K562 (cell line): ENCODE results near the gene WFDC1. TPM values are rescaled to one million over a fixed set of nuclear protein-coding genes. Genes with fewer than 3 reads are reported as not detected.

Experiments
- ATAC-seq: fragments of 200-7000 bp; cut with Tn5 transposase; 3 replicates; pipeline ENCODE4 v1.9.1; 2020; ENCODE audit warnings: moderate library complexity
- BruUV-seq: library from RNA; stranded (reverse); fragments of 400-500 nt; replicated peaks from 2 replicates; lab custom pipeline; 2021; lab: Mats Ljungman, UMichigan
- CTCF ChIA-PET: fragments of 300-600 bp; formaldehyde crosslinking; extraction: SDS; loops from one replicate; lab custom pipeline; 2021; ENCODE audit warnings: low intra/inter-chr PET ratio; lab: Yijun Ruan, JAX
- POLR2A ChIA-PET: fragments of 300-600, 350-650 bp; sonication (Branson Sonifier 250); formaldehyde crosslinking; extraction: SDS; loops from one replicate; lab custom pipeline; 2021; ENCODE audit warnings: antibody characterized with exemption, inconsistent platforms; lab: Yijun Ruan, JAX
- DNase-seq, 4 experiments: peaks; one replicate each; pipeline versions ENCODE4 v3.0.0 to v3.0.0-alpha.2; 2011 to 2018; ENCODE audit warnings: low spot score in 3 of 4, mixed read lengths in 3 of 4; ENCODE audit errors: extremely low read depth in 1 of 4
- FAIRE-seq: peaks from 2 replicates; lab custom pipeline; 2011; peaks lifted over from hg19 to GRCh38; lab: Jason Lieb, UNC
- H2AFZ ChIP-seq: 2 replicates; pipeline ENCODE4 v1.6.0; 2011; ENCODE audit warnings: low read depth, low read length, control low read depth, inconsistent platforms
- H3K27ac ChIP-seq: fragments of 200-600 bp; 3 replicates; pipeline ENCODE4 v1.8.0; 2011; ENCODE audit warnings: low read depth, mild to moderate bottlenecking, control low read depth, inconsistent platforms, low read length, moderate library complexity, mixed read lengths; ENCODE audit errors: extremely low read depth
- H3K27me3 ChIP-seq, 2 experiments: fragments of 300-600 bp in 1 of 2; 2 replicates in 1 of 2; 3 replicates in 1 of 2; pipeline versions ENCODE4 v1.6.0 to v1.8.0; 2011; ENCODE audit warnings: inconsistent platforms in 2 of 2, low read length in 2 of 2, mild to moderate bottlenecking in 1 of 2, mixed read lengths in 1 of 2, moderate library complexity in 1 of 2; ENCODE audit not compliant: control insufficient read depth in 2 of 2, insufficient read depth in 2 of 2
- H3K36me3 ChIP-seq: fragments of 300-600 bp; 3 replicates; pipeline ENCODE4 v1.8.0; 2011; ENCODE audit warnings: mild to moderate bottlenecking, low read length, inconsistent platforms; ENCODE audit not compliant: control insufficient read depth, insufficient read depth
- H3K4me1 ChIP-seq, 2 experiments: fragments of 200-600 bp in 1 of 2; replicated peaks in 1 of 2; 2 replicates in 1 of 2; 3 replicates in 1 of 2; pipeline versions ENCODE4 v1.5.1 to v1.8.0; 2011; ENCODE audit warnings: inconsistent platforms in 2 of 2, low read length in 2 of 2, mild to moderate bottlenecking in 1 of 2, mixed read lengths in 1 of 2, moderate library complexity in 1 of 2; ENCODE audit not compliant: control insufficient read depth in 2 of 2, insufficient read depth in 2 of 2
- H3K4me2 ChIP-seq: 2 replicates; pipeline ENCODE4 v1.6.1; 2011; ENCODE audit warnings: low read length, control low read depth, inconsistent platforms, mixed read lengths; ENCODE audit not compliant: insufficient read depth
- H3K4me3 ChIP-seq: fragments of 200-600 bp; sonication (generic), shearing (Covaris generic); 2 replicates; pipeline ENCODE4 v1.5.1; 2016; ENCODE audit warnings: control low read depth, inconsistent platforms
- H3K79me2 ChIP-seq: fragments of 200-600 bp; 3 replicates; pipeline ENCODE4 v1.8.0; 2011; ENCODE audit warnings: low read length, inconsistent platforms; ENCODE audit not compliant: control insufficient read depth, insufficient read depth
- H3K9ac ChIP-seq, 2 experiments: 2 replicates each; pipeline versions ENCODE4 v1.6.0 to v1.6.1; 2011; ENCODE audit warnings: low read depth in 2 of 2, low read length in 2 of 2, control low read depth in 1 of 2, inconsistent platforms in 1 of 2, mild to moderate bottlenecking in 1 of 2, mixed read lengths in 1 of 2; ENCODE audit not compliant: insufficient read depth in 1 of 2
- H3K9me1 ChIP-seq: one replicate; pipeline ENCODE4 v1.6.0; 2011; ENCODE audit warnings: inconsistent platforms, mild to moderate bottlenecking, low read length, moderate library complexity; ENCODE audit not compliant: control insufficient read depth, insufficient read depth
- H3K9me3 ChIP-seq: replicated peaks from 2 replicates; pipeline ENCODE4 v1.5.1; 2011; ENCODE audit warnings: low read depth, low read length, inconsistent platforms; ENCODE audit not compliant: control insufficient read depth, insufficient read depth
- H4K20me1 ChIP-seq: replicated peaks from 2 replicates; pipeline ENCODE4 v1.6.1; 2011; ENCODE audit warnings: low read length, inconsistent platforms, mixed read lengths; ENCODE audit not compliant: control insufficient read depth, insufficient read depth
- BMI1 ChIP-seq: fragments of 150-350 bp; IDR thresholded peaks from 2 replicates; pipeline ENCODE4 v1.6.1; 2014; ENCODE audit warnings: low read length
- EHMT2 ChIP-seq: fragments of 450-650 bp; IDR thresholded peaks from 2 replicates; pipeline ENCODE4 v1.6.1; 2018; ENCODE audit warnings: antibody characterized with exemption
- HMGN3 ChIP-seq: IDR thresholded peaks from 2 replicates; pipeline ENCODE4 v1.6.1; 2011; ENCODE audit warnings: borderline replicate concordance, low read depth, mild to moderate bottlenecking, mixed read lengths, low read length; ENCODE audit not compliant: insufficient read length; ENCODE audit errors: extremely low read depth
- ILK ChIP-seq: fragments of 450-650 bp; IDR thresholded peaks from 2 replicates; pipeline ENCODE4 v1.6.1; 2016; ENCODE audit warnings: missing genetic modification characterization, low read depth, mild to moderate bottlenecking, missing compliant biosample characterization, moderate library complexity, borderline replicate concordance
- NELFE ChIP-seq: IDR thresholded peaks from 2 replicates; pipeline ENCODE4 v1.6.1; 2011; ENCODE audit warnings: mild to moderate bottlenecking; ENCODE audit not compliant: insufficient read depth, insufficient read length
- NFATC3 ChIP-seq: fragments of 450-650 bp; IDR thresholded peaks from 2 replicates; pipeline ENCODE4 v1.6.1; 2017; ENCODE audit warnings: mild to moderate bottlenecking
- PTRF ChIP-seq: fragments of 450-650 bp; IDR thresholded peaks from 2 replicates; pipeline ENCODE4 v1.6.1; 2016; ENCODE audit warnings: mild to moderate bottlenecking, missing genetic modification characterization, missing compliant biosample characterization
- RNF2 ChIP-seq: sonication (generic); IDR thresholded peaks from 2 replicates; pipeline ENCODE4 v1.6.1; 2016
- TGIF2 ChIP-seq: sonication (generic); formaldehyde crosslinking; IDR thresholded peaks from 2 replicates; pipeline ENCODE4 v1.8.1; 2022; ENCODE audit warnings: mild to moderate bottlenecking, missing genetic modification reagents, moderate library complexity
- TSC22D4 ChIP-seq: fragments of 450-650 bp; IDR thresholded peaks from 2 replicates; pipeline ENCODE4 v1.6.1; 2016; ENCODE audit warnings: missing genetic modification characterization, missing biosample characterization, control low read depth
- XRCC4 ChIP-seq: IDR thresholded peaks from one replicate; pipeline ENCODE4 v1.6.1; 2011; ENCODE audit not compliant: insufficient read depth, insufficient read length; ENCODE audit errors: extremely low read depth
- WGBS: fragments of 100-300 bp; shearing (Covaris generic); methylation state at CpG from one replicate; pipeline ENCODE4 v1.1.6; 2016; ENCODE audit warnings: low coverage, mixed read lengths; ENCODE audit not compliant: insufficient coverage; ENCODE audit errors: missing lambda C conversion rate; 5-methylcytosine and 5-hydroxymethylcytosine counted together
- in situ Hi-C: fragments of 300-500 bp; cut with MboI; formaldehyde crosslinking; loops from 4 replicates; pipeline ENCODE4 v1.15.0; 2018; ENCODE audit warnings: inconsistent platforms, mixed read lengths
- intact Hi-C: fragments of 100-400 bp; cut with micrococcal nuclease; formaldehyde crosslinking; loops from 2 replicates; pipeline ENCODE4 v1.14.2; 2022
- polyA plus RNA-seq, 8 experiments: library from polyadenylated mRNA; depleted of rRNA in 4 of 8; stranded (reverse) in 5 of 8; unstranded in 3 of 8; fragments of >200 nt; fragmentation: Nextera tagmentation in 2 of 8; fragmentation: Illumina TruSeq in 1 of 8; extraction: Ambion mirVana in 2 of 8; extraction: Trizol in 1 of 8; gene quantifications; 2 replicates each; pipeline versions ENCODE4 v1.2.1 to v1.2.3, GENCODE V29; 2011 to 2014; ENCODE audit warnings: inconsistent platforms in 1 of 8, missing spikeins in 1 of 8
- total RNA-seq, 7 experiments: library from RNA; depleted of rRNA in 6 of 7; stranded (reverse); fragments of >200 nt in 6 of 7; fragmentation: Illumina TruSeq in 2 of 7; extraction: Trizol in 2 of 7; gene quantifications; 2 replicates each; pipeline versions ENCODE4 v1.2.1 to v1.2.3, GENCODE V29; 2011 to 2021; ENCODE audit warnings: low replicate concordance in 1 of 7
- TF ChIP-seq, protein P1 (sequence below): fragments of 250-450 bp; sonication (Bioruptor Pico); IDR thresholded peaks from 2 replicates; pipeline ENCODE4 v1.4.0; 2020; ENCODE audit warnings: mild to moderate bottlenecking
- TF ChIP-seq, protein P2 (sequence below): IDR thresholded peaks from 2 replicates; pipeline ENCODE4 v1.6.1; 2011; ENCODE audit warnings: borderline replicate concordance, low read depth, mild to moderate bottlenecking, moderate library complexity, low read length; ENCODE audit not compliant: insufficient read depth, poor library complexity, severe bottlenecking

WFDC1 gene
- total and polyA plus RNA-seq, 9 of the 15 experiments (the other 6 are each of a cell fraction or from before 2014, with no cell fraction given), result not detected

DNA sequence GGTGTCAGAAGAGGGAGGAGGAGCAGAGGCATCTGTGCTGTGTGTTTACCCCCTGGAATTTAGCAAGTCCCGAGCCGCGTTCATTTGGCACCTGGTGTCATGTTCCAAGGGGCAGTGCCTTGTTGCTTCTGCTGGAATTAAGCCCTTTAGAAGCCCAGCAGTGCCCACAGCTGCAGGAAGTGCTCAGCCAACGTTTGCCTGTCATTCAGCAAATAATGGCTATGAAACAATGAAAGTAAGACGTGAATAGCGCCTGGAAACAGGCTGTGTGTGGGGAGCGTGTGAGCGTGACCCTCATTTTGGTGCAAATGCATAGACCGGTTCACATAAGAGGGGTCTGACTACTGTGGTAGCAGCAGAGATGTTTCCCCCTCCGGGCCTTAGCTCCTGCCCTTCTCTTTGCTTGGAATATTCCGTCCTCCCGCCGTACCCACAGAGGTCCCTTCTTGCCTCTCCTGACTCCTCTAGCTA is 67.8 kb downstream of the WFDC1 start:
- no peak overlapping the region for H2AFZ ChIP-seq
- no peaks in the 10 kb centered on the region for H3K9me3 ChIP-seq
- H3K36me3 ChIP-seq, result no peaks in the 10 kb centered on the region
- ChIA-PET POLR2A (no interaction called here), CTCF (no interaction called here)
- FAIRE-seq, result no peak
- no peak overlapping the region for H3K4me2 ChIP-seq
- H3K27me3 ChIP-seq, result peaks cover 59 to 82% of the 10 kb centered on the region in 2 experiments
- WGBS, result 2% methylated on average over 12 of the region's 13 CpGs
- in situ Hi-C loops (no loop called here), intact Hi-C loops (no loop called here)
- TF ChIP-seq TGIF2 (CRISPR knock-in tag) (no peak), BMI1 (no peak), NFATC3 (no peak), NELFE (no peak)
- no peaks in the 10 kb centered on the region for H3K79me2 ChIP-seq
- H3K4me1 ChIP-seq, result no peaks in the 10 kb centered on the region
- no peak for DNase-seq
- ATAC-seq, result no peak
- H3K9ac ChIP-seq, result no peak overlapping the region
- BruUV-seq, result no TSS peak
- H3K27ac ChIP-seq, result no peak overlapping the region
- H3K4me3 ChIP-seq, result no peak overlapping the region
- H4K20me1 ChIP-seq, result no peaks in the 10 kb centered on the region
- no peaks in the 10 kb centered on the region for H3K9me1 ChIP-seq

DNA sequence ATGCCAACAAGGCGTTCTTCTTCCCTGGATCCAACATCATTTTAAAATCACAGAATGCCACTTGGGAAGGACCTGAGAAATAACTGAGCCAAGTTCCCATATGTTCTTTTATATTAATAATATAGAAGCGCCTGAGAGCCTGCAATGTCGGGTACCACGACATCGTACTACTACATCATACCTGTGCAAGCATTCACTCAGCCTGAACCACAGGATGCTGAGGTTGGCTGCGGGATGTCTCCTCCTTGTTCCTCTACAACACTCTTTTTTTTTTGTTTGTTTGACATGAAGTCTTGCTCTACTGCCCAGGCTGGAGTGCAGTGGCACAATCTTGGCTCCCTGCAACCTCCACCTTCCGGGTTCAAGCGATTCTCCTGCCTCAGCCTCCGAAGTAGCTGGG is 71.5 kb downstream of the WFDC1 start:
- ATAC-seq, result no peak
- no peak for FAIRE-seq
- Histone ChIP-seq H3K4me2 (no peak overlapping the region), H4K20me1 (no peaks in the 10 kb centered on the region), H3K9ac (no peak overlapping the region), H3K4me3 (no peak overlapping the region), H3K79me2 (no peaks in the 10 kb centered on the region), H3K9me3 (no peaks in the 10 kb centered on the region), H3K27me3 (peaks cover 44 to 84% of the 10 kb centered on the region in 2 experiments), H3K27ac (no peak overlapping the region), H2AFZ (no peak overlapping the region), H3K36me3 (no peaks in the 10 kb centered on the region), H3K4me1 (peaks cover 0 to 12% of the 10 kb centered on the region in 2 experiments; a peak in 2 of 5 replicates), H3K9me1 (no peaks in the 10 kb centered on the region)
- DNase-seq, result no peak
- CTCF ChIA-PET, result no interaction called here
- intact Hi-C loops (no loop called here), in situ Hi-C loops (no loop called here)
- BruUV-seq, result no TSS peak
- POLR2A ChIA-PET, result interaction anchor here (0.7 kb wide), 1 partner anchor 8 kb away, joined by 4 read pairs; no protein-coding TSS in a partner anchor
- WGBS, result 2% methylated on average over 9 of the region's 9 CpGs
- TF ChIP-seq, protein P1, sequence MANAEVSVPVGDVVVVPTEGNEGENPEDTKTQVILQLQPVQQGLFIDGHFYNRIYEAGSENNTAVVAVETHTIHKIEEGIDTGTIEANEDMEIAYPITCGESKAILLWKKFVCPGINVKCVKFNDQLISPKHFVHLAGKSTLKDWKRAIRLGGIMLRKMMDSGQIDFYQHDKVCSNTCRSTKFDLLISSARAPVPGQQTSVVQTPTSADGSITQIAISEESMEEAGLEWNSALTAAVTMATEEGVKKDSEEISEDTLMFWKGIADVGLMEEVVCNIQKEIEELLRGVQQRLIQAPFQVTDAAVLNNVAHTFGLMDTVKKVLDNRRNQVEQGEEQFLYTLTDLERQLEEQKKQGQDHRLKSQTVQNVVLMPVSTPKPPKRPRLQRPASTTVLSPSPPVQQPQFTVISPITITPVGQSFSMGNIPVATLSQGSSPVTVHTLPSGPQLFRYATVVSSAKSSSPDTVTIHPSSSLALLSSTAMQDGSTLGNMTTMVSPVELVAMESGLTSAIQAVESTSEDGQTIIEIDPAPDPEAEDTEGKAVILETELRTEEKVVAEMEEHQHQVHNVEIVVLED (CRISPR knock-in tag), result no peak
- TF ChIP-seq ILK (tag) (no peak), EHMT2 (no peak), RNF2 (no peak), PTRF (tag) (no peak), HMGN3 (no peak), XRCC4 (no peak), TSC22D4 (no peak)
- TF ChIP-seq, protein P2, sequence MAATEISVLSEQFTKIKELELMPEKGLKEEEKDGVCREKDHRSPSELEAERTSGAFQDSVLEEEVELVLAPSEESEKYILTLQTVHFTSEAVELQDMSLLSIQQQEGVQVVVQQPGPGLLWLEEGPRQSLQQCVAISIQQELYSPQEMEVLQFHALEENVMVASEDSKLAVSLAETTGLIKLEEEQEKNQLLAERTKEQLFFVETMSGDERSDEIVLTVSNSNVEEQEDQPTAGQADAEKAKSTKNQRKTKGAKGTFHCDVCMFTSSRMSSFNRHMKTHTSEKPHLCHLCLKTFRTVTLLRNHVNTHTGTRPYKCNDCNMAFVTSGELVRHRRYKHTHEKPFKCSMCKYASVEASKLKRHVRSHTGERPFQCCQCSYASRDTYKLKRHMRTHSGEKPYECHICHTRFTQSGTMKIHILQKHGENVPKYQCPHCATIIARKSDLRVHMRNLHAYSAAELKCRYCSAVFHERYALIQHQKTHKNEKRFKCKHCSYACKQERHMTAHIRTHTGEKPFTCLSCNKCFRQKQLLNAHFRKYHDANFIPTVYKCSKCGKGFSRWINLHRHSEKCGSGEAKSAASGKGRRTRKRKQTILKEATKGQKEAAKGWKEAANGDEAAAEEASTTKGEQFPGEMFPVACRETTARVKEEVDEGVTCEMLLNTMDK, result no peak
